SU-DHL-6 (cell line): Measurements from ENCODE around the gene GPR107.

Experiments used
- H2AFZ ChIP-seq: fragments of 200-600 bp; sonication (generic); 2 replicates; pipeline ENCODE4 v1.6.1; 2014; ENCODE audit warnings: low read depth, mild to moderate bottlenecking, moderate library complexity, mixed read lengths, antibody characterized with exemption, low read length; ENCODE audit not compliant: severe bottlenecking
- H3F3A ChIP-seq: fragments of 200-600 bp; shearing (Covaris generic); 2 replicates; pipeline ENCODE4 v1.6.0; 2016; ENCODE audit warnings: antibody characterized with exemption, mild to moderate bottlenecking; ENCODE audit not compliant: insufficient read depth
- H3K27ac ChIP-seq: fragments of 200-600 bp; sonication (generic); 2 replicates; pipeline ENCODE4 v1.5.1; 2016; ENCODE audit warnings: low read depth, mild to moderate bottlenecking, low read length, moderate library complexity, mixed read lengths
- H3K27me3 ChIP-seq: fragments of 200-600 bp; sonication (generic), shearing (Covaris generic); 2 replicates; pipeline ENCODE4 v1.6.0; 2014; ENCODE audit warnings: mild to moderate bottlenecking, low read length
- H3K36me3 ChIP-seq: fragments of 200-600 bp; sonication (generic); 2 replicates; pipeline ENCODE4 v1.6.1; 2014; ENCODE audit warnings: mild to moderate bottlenecking, low read length, mixed read lengths
- H3K4me2 ChIP-seq: fragments of 300-600, 200-600 bp; shearing (Covaris generic), sonication (generic); 2 replicates; pipeline ENCODE4 v1.6.0; 2014; ENCODE audit warnings: low read length, low read depth, mild to moderate bottlenecking; ENCODE audit not compliant: poor library complexity, severe bottlenecking
- H3K4me3 ChIP-seq: fragments of 200-600 bp; sonication (generic); 2 replicates; pipeline ENCODE4 v1.5.1; 2014; ENCODE audit warnings: antibody characterized with exemption, low read length, mild to moderate bottlenecking, mixed read lengths; ENCODE audit not compliant: insufficient read depth, poor library complexity, severe bottlenecking
- H3K79me2 ChIP-seq: fragments of 200-600 bp; sonication (generic); 2 replicates; pipeline ENCODE4 v1.6.1; 2014; ENCODE audit warnings: mild to moderate bottlenecking, low read length, moderate library complexity; ENCODE audit not compliant: insufficient read depth
- H3K9ac ChIP-seq: fragments of 200-600 bp; sonication (generic); 2 replicates; pipeline ENCODE4 v1.7.0; 2014; ENCODE audit warnings: mild to moderate bottlenecking, low read length
- H3K9me2 ChIP-seq: fragments of 200-600 bp; sonication (generic); replicated peaks from 2 replicates; pipeline ENCODE4 v1.6.1; 2014; ENCODE audit warnings: low read length; ENCODE audit not compliant: insufficient read depth
- H3K9me3 ChIP-seq: fragments of 200-600 bp; sonication (generic); 2 replicates; pipeline ENCODE4 v1.6.1; 2014; ENCODE audit warnings: low read length, mixed read lengths; ENCODE audit not compliant: insufficient read depth
- H4K20me1 ChIP-seq: fragments of 200-600 bp; sonication (generic); 2 replicates; pipeline ENCODE4 v1.6.1; 2014; ENCODE audit warnings: low read depth, mild to moderate bottlenecking, antibody characterized with exemption, low read length, moderate library complexity, mixed read lengths
- CTCF ChIP-seq: fragments of 200-600 bp; sonication (generic); IDR thresholded peaks from one replicate; pipeline ENCODE4 v1.5.1; 2017; ENCODE audit warnings: antibody characterized with exemption, mild to moderate bottlenecking, low read length, moderate library complexity; ENCODE audit not compliant: insufficient read depth, poor library complexity, severe bottlenecking
- EZH2phosphoT487 ChIP-seq: fragments of 200-600 bp; sonication (generic), shearing (Covaris generic); conservative IDR thresholded peaks from 2 replicates; pipeline ENCODE4 v1.6.1; 2018; ENCODE audit warnings: mild to moderate bottlenecking, antibody characterized with exemption, low read length, moderate library complexity, mixed read lengths

GPR107 gene

DNA sequence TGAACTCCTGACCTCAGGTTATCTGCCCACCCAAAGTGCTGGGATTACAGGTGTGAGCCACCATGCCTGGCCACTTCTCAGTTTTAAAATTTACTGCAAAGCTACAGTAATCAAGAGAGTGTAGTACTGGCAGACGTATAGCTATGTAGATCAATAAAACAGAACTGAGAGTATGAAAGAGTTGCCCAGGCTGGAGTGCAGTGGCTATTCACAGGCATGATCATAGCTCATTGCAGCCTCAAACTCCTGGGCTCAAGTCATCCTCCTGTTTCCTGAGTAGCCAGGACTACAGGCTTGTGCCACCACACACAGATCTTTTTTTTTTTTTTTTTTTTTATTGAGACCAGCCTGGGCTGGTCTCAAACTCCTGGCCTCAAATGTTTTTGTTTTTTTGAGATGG lies 92.0 kb downstream of the GPR107 start:
- Histone ChIP-seq H3K27ac (no peak overlapping the region), H3K9me3 (no peaks in the 10 kb centered on the region), H3K79me2 (no peaks in the 10 kb centered on the region), H3K4me2 (no peak overlapping the region), H3K27me3 (no peaks in the 10 kb centered on the region), H3F3A (no peaks in the 10 kb centered on the region), H3K36me3 (no peaks in the 10 kb centered on the region), H3K9ac (no peak overlapping the region), H3K4me3 (no peak overlapping the region), H4K20me1 (no peaks in the 10 kb centered on the region), H2AFZ (no peak overlapping the region), H3K9me2 (no peaks in the 10 kb centered on the region)
- TF ChIP-seq CTCF (no peak), EZH2phosphoT487 (no peak)

DNA sequence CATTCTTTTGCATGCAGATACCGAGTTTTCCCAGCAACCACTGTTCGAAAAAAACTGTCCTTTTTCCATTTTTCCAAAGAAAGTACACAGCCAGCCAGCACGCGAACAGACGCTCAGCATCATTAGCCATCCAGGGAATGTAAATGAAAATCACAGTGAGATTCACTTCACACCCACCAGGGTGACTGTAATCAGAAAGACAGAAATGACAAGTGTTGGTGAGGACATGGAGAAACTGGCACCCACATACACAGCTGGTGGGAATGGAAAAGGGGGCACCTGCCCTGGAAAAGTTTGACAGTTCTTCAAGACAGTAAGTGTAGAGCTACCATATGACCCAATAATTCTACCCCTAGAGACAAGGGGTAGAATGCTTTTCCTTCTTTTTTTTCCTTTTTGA lies 93.5 kb downstream of the GPR107 start:
- Histone ChIP-seq H3F3A (no peaks in the 10 kb centered on the region), H2AFZ (no peak overlapping the region), H3K9ac (no peak overlapping the region), H3K4me3 (no peak overlapping the region), H4K20me1 (no peaks in the 10 kb centered on the region), H3K27me3 (no peaks in the 10 kb centered on the region), H3K79me2 (no peaks in the 10 kb centered on the region), H3K9me3 (no peaks in the 10 kb centered on the region), H3K9me2 (no peaks in the 10 kb centered on the region), H3K27ac (no peak overlapping the region), H3K4me2 (no peak overlapping the region), H3K36me3 (no peaks in the 10 kb centered on the region)
- no peak for TF ChIP-seq CTCF
- TF ChIP-seq EZH2phosphoT487, result no peak

DNA sequence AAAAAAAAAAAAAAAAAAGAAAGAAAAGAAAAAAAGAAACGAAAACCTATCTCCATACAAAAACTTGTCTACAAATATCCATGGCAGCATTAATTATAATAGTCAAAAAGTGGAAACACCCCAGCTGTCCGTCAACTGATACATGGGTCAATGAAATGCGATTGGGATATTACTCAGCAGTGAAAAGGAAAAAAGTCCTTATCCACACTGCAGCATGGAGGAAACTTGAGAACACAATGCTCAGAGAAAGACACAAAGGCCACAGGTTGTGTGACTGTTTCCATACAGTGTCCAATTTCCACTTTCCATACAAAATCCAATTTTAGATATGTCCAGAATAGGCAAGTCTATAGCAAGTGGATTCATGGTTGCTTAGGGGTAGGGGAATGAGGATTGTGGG lies 94.2 kb downstream of the GPR107 start:
- no peak for TF ChIP-seq CTCF
- TF ChIP-seq EZH2phosphoT487, result no peak
- H3F3A ChIP-seq, result no peaks in the 10 kb centered on the region
- no peak overlapping the region for H3K4me3 ChIP-seq
- no peaks in the 10 kb centered on the region for H3K36me3 ChIP-seq
- no peaks in the 10 kb centered on the region for H3K79me2 ChIP-seq
- no peak overlapping the region for H2AFZ ChIP-seq
- H3K27ac ChIP-seq, result no peak overlapping the region
- no peaks in the 10 kb centered on the region for H3K9me3 ChIP-seq
- no peaks in the 10 kb centered on the region for H3K9me2 ChIP-seq
- H3K4me2 ChIP-seq, result no peak overlapping the region
- no peaks in the 10 kb centered on the region for H3K27me3 ChIP-seq
- H4K20me1 ChIP-seq, result no peaks in the 10 kb centered on the region
- no peak overlapping the region for H3K9ac ChIP-seq

DNA sequence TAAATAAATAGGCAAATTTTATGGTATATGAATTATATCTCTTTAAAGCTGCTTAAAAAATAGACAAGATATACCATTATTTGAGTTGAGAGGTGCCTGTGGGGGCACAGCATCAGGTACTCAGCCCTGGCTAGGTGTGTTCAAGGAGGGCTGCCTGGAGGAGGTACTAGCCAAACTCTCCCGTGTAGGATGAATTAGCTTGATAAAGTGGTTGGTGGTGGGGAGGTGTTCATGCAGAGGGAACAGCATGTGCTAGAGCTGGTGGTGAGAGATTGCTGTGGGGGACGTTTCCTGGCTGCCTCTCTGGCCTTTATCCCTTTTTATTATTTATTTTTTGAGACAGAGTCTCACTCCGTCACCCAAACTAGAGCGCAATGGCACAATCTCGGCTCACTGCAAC lies 95.3 kb downstream of the GPR107 start:
- no peaks in the 10 kb centered on the region for H3K9me3 ChIP-seq
- H3K4me3 ChIP-seq, result no peak overlapping the region
- TF ChIP-seq CTCF, result no peak
- no peak for TF ChIP-seq EZH2phosphoT487
- H3K9ac ChIP-seq, result no peak overlapping the region
- H3K27me3 ChIP-seq, result no peaks in the 10 kb centered on the region
- H3K9me2 ChIP-seq, result no peaks in the 10 kb centered on the region
- no peak overlapping the region for H3K4me2 ChIP-seq
- no peak overlapping the region for H2AFZ ChIP-seq
- H3K79me2 ChIP-seq, result no peaks in the 10 kb centered on the region
- H3F3A ChIP-seq, result no peaks in the 10 kb centered on the region
- H3K27ac ChIP-seq, result no peak overlapping the region
- no peaks in the 10 kb centered on the region for H3K36me3 ChIP-seq
- no peaks in the 10 kb centered on the region for H4K20me1 ChIP-seq
